Stomach smooth muscle (tissue), 2 donors: ENCODE results near the gene ADGRF5.

ENCODE experiments used
- H3K27ac ChIP-seq: one replicate; pipeline ENCODE4 v1.7.0; 2013; ENCODE audit warnings: mild to moderate bottlenecking, low read length, inconsistent platforms
- H3K27me3 ChIP-seq, 2 donors: one replicate each; pipeline ENCODE4 v1.7.0; 2013; ENCODE audit warnings: low read length in 2 of 2; ENCODE audit not compliant: insufficient read depth in 2 of 2, control insufficient read depth in 1 of 2
- H3K36me3 ChIP-seq, 2 donors: one replicate each; pipeline ENCODE4 v1.7.0; 2013; ENCODE audit warnings: low read length in 2 of 2; ENCODE audit not compliant: control insufficient read depth in 2 of 2, insufficient read depth in 2 of 2
- H3K4me1 ChIP-seq: one replicate; pipeline ENCODE4 v1.7.0; 2013; ENCODE audit warnings: low read length; ENCODE audit not compliant: control insufficient read depth, insufficient read depth
- H3K4me3 ChIP-seq, 2 donors: one replicate each; pipeline ENCODE4 v1.7.0; 2013; ENCODE audit warnings: low read length in 2 of 2
- H3K9ac ChIP-seq, 2 donors: one replicate each; pipeline ENCODE4 v1.7.0; 2013; ENCODE audit warnings: low read length in 2 of 2, mild to moderate bottlenecking in 1 of 2
- H3K9me3 ChIP-seq, 2 donors: one replicate each; pipeline ENCODE4 v1.7.0; 2013; ENCODE audit warnings: low read length in 2 of 2; ENCODE audit not compliant: control insufficient read depth in 2 of 2
- donor health status: healthy.
- donor health status: Pancreatic carcinoma.

ADGRF5 gene

GRCh38 chr6:46931416-46931815, 9.7 kb upstream of the ADGRF5 start:
- Histone ChIP-seq H3K36me3 (no peaks in the 10 kb centered on the region), H3K9ac (no peak overlapping the region), H3K9me3 (no peaks in the 10 kb centered on the region), H3K27me3 (no peaks in the 10 kb centered on the region), H3K4me3 (no peak overlapping the region), H3K27ac (no peak overlapping the region), H3K4me1 (no peaks in the 10 kb centered on the region)

- no peak overlapping the region for H3K9ac ChIP-seq
- H3K4me1 ChIP-seq = no peaks in the 10 kb centered on the region
Measured at GRCh38 chr6:46930331-46930730, 8.6 kb upstream of the ADGRF5 start.

DNA sequence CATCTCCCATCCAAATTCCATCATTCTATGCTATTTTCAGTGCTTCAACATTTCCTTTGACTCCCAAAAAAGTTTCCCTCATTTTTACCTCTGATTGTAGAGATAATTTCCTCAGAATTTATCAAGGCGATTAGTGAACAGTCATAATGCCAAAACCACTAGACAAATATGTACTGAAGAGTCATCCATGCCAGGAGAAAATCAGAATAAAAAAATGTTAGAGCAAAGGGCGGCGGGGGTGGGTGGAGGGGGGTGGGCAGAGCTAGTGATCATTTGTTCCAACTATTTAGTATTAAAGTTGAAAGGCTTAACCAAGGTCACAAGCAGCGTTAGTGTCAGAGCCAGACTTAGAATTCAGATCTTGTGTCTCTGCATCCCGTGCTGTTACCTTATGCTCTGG, 5.3 kb upstream of the ADGRF5 start:
- Histone ChIP-seq H3K27ac (no peak overlapping the region), H3K36me3 (no peaks in the 10 kb centered on the region), H3K9ac (no peak overlapping the region), H3K27me3 (no peaks in the 10 kb centered on the region), H3K4me3 (no peak overlapping the region), H3K4me1 (no peaks in the 10 kb centered on the region), H3K9me3 (peaks cover 0 to 3% of the 10 kb centered on the region in 2 donors)

More at GRCh38 chr6:46930331-46930730, 8.6 kb upstream of the ADGRF5 start:
- H3K4me3 ChIP-seq = no peak overlapping the region
- H3K36me3 ChIP-seq = no peaks in the 10 kb centered on the region
- no peaks in the 10 kb centered on the region for H3K27me3 ChIP-seq
- no peak overlapping the region for H3K27ac ChIP-seq
- no peaks in the 10 kb centered on the region for H3K9me3 ChIP-seq

- Histone ChIP-seq H3K9ac (no peak overlapping the region), H3K27ac (no peak overlapping the region), H3K27me3 (no peaks in the 10 kb centered on the region), H3K4me3 (no peak overlapping the region), H3K4me1 (no peaks in the 10 kb centered on the region), H3K9me3 (peaks cover 0 to 3% of the 10 kb centered on the region in 2 donors), H3K36me3 (no peaks in the 10 kb centered on the region)
Measured at GRCh38 chr6:46926481-46926880, 4.7 kb upstream of the ADGRF5 start.

DNA sequence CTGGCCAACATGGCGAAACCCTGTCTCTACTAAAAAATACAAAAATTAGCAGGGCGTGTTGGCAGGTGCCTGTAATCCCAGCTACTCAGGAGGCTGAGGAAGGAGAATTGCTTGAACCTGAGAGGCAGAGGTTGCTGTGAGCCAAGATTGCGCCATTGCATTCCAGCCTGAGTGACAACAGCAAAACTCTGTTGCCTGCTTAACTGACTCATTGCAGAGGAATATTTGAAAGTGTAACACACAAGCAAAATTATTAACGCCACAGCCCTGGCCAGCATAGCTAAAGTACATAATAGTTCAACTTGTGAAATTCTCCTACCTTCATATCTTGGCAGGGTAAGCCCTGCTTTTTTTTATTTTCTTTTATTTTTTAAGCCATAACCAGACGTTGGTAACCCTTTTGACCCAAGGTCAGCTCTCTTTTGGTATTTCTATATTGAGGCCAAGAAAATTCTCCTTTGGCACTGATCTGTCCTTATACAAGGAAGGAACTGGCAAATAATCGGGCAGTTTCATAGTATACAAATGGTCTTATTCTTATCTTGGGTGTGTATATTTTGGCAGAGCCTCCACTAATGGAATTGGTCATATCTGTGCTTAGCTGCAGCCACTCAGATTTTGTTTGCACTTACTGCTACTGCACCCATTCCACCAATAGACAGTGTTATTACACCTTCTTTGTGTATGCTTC, 4.0 kb upstream of the ADGRF5 start:
- Histone ChIP-seq H3K9ac (no peak overlapping the region), H3K27me3 (no peaks in the 10 kb centered on the region), H3K4me1 (no peaks in the 10 kb centered on the region), H3K36me3 (no peaks in the 10 kb centered on the region), H3K27ac (no peak overlapping the region), H3K9me3 (peaks cover 0 to 3% of the 10 kb centered on the region in 2 donors), H3K4me3 (no peak overlapping the region)

DNA sequence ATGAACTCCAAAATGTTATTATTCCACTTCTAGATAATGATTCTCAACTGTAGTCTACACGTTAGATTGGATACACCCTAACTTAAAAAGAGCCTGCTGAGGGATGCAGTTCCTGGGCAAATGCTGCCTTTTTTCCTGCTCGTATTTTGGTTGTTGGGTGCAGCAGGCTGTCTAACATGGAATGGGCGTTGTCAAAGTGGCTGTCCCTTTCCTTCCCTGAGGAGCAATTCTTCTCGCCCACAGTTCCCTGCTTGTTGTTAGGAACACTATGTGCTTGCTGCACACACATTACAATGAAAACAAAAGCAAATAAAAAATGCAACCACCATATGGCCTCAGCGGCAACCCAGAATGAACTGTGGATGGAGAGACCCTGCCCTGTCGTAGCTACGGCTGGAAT, 1.7 kb upstream of the ADGRF5 start:
- Histone ChIP-seq H3K4me3 (no peak overlapping the region), H3K4me1 (no peaks in the 10 kb centered on the region), H3K27me3 (no peaks in the 10 kb centered on the region), H3K36me3 (no peaks in the 10 kb centered on the region), H3K27ac (no peak overlapping the region), H3K9me3 (peaks cover 0 to 3% of the 10 kb centered on the region in 2 donors), H3K9ac (no peak overlapping the region)

DNA sequence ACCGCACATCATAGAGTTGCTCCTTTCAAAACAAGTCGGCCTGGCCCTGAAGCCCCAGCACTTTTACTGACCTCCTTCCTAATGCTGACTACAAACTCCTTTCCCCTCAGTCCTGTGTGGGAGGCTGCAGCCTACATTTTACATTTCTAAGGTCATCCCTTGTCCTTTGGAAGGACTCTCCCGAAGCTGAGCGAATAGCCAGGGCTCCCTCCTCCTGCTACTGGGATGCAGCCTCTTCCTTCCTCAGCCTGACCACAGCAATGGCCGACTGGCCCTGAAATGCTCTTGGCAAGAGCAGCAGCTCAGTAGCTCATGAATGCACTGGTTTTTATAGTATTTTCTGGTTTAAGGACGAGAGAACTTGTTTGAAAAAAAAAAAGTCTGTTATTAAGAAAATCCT, 679 bp downstream of the ADGRF5 start:
- Histone ChIP-seq H3K27ac (no peak overlapping the region), H3K4me1 (no peaks in the 10 kb centered on the region), H3K27me3 (no peaks in the 10 kb centered on the region), H3K9ac (no peak overlapping the region), H3K36me3 (no peaks in the 10 kb centered on the region), H3K4me3 (no peak overlapping the region), H3K9me3 (peaks cover 0 to 3% of the 10 kb centered on the region in 2 donors)

DNA sequence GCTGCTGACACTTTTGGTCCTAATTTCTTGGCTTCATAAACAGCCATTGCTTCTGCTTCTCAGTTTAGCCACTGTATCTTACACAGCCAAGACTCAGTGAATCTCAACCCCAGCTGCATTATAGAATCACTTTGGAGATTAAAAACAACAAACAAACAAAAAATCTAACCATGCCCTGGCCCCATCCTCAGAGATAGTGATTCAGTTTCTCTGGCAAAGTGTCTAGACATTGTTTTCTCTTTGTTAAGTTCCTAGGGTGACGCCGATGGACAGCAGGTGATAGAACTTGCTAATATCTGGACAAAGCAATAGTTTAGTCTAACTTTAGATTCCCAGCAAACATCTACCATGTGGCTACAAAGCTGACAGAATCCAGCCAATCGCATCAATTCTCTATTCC, 2.9 kb downstream of the ADGRF5 start:
- Histone ChIP-seq H3K9me3 (peaks cover 0 to 3% of the 10 kb centered on the region in 2 donors), H3K9ac (no peak overlapping the region), H3K4me1 (no peaks in the 10 kb centered on the region), H3K4me3 (no peak overlapping the region), H3K36me3 (no peaks in the 10 kb centered on the region), H3K27me3 (no peaks in the 10 kb centered on the region), H3K27ac (no peak overlapping the region)

GRCh38 chr6:46917002-46917545, 4.7 kb downstream of the ADGRF5 start:
- H3K4me1 ChIP-seq = no peaks in the 10 kb centered on the region
- no peak overlapping the region for H3K27ac ChIP-seq
- H3K36me3 ChIP-seq = no peaks in the 10 kb centered on the region
- H3K9ac ChIP-seq = no peak overlapping the region
- H3K27me3 ChIP-seq = no peaks in the 10 kb centered on the region
- H3K4me3 ChIP-seq = no peak overlapping the region
- H3K9me3 ChIP-seq = no peaks in the 10 kb centered on the region

DNA sequence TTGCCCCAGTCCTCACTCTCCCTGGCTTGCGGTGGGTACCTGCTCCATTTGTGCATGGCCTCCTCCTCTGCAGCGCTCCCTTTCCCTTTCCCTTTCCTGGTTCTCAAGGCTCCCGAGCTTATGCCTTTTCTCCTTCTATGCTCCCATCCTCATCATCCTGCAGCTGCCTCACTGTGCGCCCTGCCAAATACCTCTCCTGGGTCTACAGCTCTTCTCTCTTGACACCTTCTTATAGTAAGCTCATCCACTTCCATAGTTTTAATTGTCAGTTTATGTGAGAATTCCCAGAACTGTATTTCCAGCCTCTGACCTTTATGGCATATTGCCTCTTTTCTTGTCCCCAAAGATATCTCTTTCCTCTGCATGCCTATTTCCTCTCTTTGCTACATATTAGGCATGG, 5.9 kb downstream of the ADGRF5 start:
- no peak overlapping the region for H3K4me3 ChIP-seq
- no peak overlapping the region for H3K9ac ChIP-seq
- H3K27me3 ChIP-seq = no peaks in the 10 kb centered on the region
- H3K9me3 ChIP-seq = no peaks in the 10 kb centered on the region
- no peaks in the 10 kb centered on the region for H3K36me3 ChIP-seq
- H3K4me1 ChIP-seq = no peaks in the 10 kb centered on the region
- no peak overlapping the region for H3K27ac ChIP-seq

DNA sequence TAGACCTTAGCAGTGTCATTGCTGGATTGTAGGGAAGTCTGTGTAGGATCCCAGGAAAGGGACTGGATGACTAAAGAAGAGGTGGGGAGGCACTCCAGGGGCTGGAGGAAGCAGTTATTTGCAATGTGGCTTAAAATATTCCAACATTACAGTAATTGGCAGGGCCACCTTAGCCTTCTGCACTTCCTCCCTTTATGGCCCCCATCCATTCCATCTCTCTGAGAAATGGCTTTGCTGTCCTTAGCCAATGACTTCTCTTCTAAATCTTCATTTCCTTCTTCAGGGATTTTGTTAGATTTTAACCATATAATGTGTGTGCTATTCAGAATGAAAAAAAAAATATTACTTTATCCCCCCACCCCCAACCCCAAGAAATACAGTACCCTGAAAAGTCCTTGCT, 6.4 kb downstream of the ADGRF5 start:
- no peak overlapping the region for H3K4me3 ChIP-seq
- H3K4me1 ChIP-seq = no peaks in the 10 kb centered on the region
- H3K27me3 ChIP-seq = no peaks in the 10 kb centered on the region
- H3K9ac ChIP-seq = no peak overlapping the region
- no peak overlapping the region for H3K27ac ChIP-seq
- H3K9me3 ChIP-seq = no peaks in the 10 kb centered on the region
- no peaks in the 10 kb centered on the region for H3K36me3 ChIP-seq
